Sigmoid colon (tissue), 7 donors: ENCODE results near the gene AHNAK2. TPM values are rescaled to one million over a fixed set of nuclear protein-coding genes. Genes with fewer than 3 reads are reported as not detected.

Experiments used
- DNase-seq: peaks from one replicate; pipeline ENCODE4 v3.0.0-alpha.2; 2019
- H3K27ac ChIP-seq, 4 donors: fragments of 200-600 bp; sonication (generic); one replicate each; pipeline ENCODE4 v1.5.1; 2016 to 2019; ENCODE audit warnings: mild to moderate bottlenecking in 1 of 4
- H3K27me3 ChIP-seq, 3 donors: fragments of 200-600 bp; sonication (generic); one replicate each; pipeline ENCODE4 v1.5.1; 2019; ENCODE audit warnings: mild to moderate bottlenecking in 1 of 3
- H3K36me3 ChIP-seq, 4 donors: fragments of 200-600 bp; sonication (generic); one replicate each; pipeline ENCODE4 v1.5.1; 2016 to 2019
- H3K4me1 ChIP-seq, 4 donors: fragments of 200-600 bp; sonication (generic); one replicate each; pipeline ENCODE4 v1.5.1; 2017 to 2019
- H3K4me3 ChIP-seq, 4 donors: fragments of 200-600 bp; sonication (generic); one replicate each; pipeline ENCODE4 v1.5.1; 2017 to 2019; ENCODE audit warnings: mild to moderate bottlenecking in 2 of 4, moderate library complexity in 1 of 4
- H3K9me3 ChIP-seq, 4 donors: fragments of 200-600 bp in 3 of 4; sonication (generic) in 3 of 4; one replicate each; pipeline versions ENCODE4 v1.5.1 to v1.6.1; 2013 to 2019
- EP300 ChIP-seq, 4 donors: sonication (generic); formaldehyde crosslinking; IDR thresholded peaks; one replicate each; pipeline ENCODE4 v1.6.1; 2017; ENCODE audit warnings: antibody characterized with exemption in 4 of 4
- POLR2A ChIP-seq, 2 donors: fragments of 450-650 bp; IDR thresholded peaks; one replicate each; pipeline ENCODE4 v1.6.1; 2016; ENCODE audit warnings: antibody characterized with exemption in 2 of 2, mild to moderate bottlenecking in 2 of 2, moderate library complexity in 2 of 2
- POLR2AphosphoS5 ChIP-seq, 4 donors: sonication (generic); formaldehyde crosslinking; IDR thresholded peaks; one replicate each; pipeline ENCODE4 v1.6.1; 2017; ENCODE audit warnings: antibody characterized with exemption in 4 of 4
- WGBS, 2 donors: extraction: QIAGEN DNeasy Blood & Tissue Kit; methylation state at CpG; one replicate each; pipeline ENCODE4 v1.1.7; 2013; 5-methylcytosine and 5-hydroxymethylcytosine counted together
- intact Hi-C: fragments of 100-400 bp; cut with DNase I; formaldehyde crosslinking; loops from one replicate; pipeline ENCODE4 v1.15.1; 2023
- polyA plus RNA-seq, 3 donors: library from polyadenylated mRNA; stranded (reverse); fragments of 200-250 nt; gene quantifications; one replicate each; pipeline ENCODE4 v1.2.3, GENCODE V29; 2013
- total RNA-seq, 4 donors: library from RNA; depleted of rRNA; stranded (reverse); fragments of >200 nt; gene quantifications; one replicate each; pipeline ENCODE4 v1.1.0, GENCODE V29; 2016
- TF ChIP-seq, protein P1 (sequence below), 4 experiments: fragments of 450-650 bp in 3 of 4; fragments of 200-600 bp in 1 of 4; IDR thresholded peaks; one replicate each; pipeline ENCODE4 v1.5.1; 2016 to 2019; ENCODE audit warnings: antibody characterized with exemption in 4 of 4, mild to moderate bottlenecking in 3 of 4, moderate library complexity in 2 of 4
- donor health status: healthy with polysubstance abuse.
- donor health status: Bipolar disorder and iron deficiency.
- donor health status: healthy.

The AHNAK2 gene
- total and polyA plus RNA-seq, 7 donors: 0.23 to 218 (median 81.9) TPM

DNA sequence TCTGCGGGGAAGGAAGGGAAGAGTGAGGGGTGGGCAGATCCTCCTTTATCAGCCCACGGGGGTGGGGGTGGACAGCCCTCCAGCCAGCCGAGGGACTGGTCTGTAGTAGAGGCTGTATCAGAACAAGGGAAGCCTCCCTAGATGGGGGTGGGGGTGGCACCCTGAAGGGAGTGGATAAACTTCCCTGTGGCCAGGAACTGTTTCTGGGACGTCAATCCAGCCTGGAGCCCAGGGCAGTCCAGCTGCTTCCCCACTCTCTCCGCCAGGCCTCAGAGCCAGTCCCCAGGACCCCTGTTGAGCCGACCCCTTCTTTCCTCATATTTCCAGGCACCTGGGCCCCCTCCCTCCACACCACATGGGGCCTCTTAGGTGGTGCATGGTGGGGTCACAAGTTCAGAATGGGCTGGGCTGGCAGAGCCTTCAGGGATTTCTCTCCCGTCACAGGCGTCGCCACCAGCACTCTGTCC lies 46.8 kb downstream of the AHNAK2 start:
- intact Hi-C loops: loop anchor here (5.0 kb wide), 1 partner anchor 34 kb away; no protein-coding TSS in a partner anchor
- Histone ChIP-seq H3K4me1 (peaks cover 0 to 23% (median 20%) of the 10 kb centered on the region in 4 donors), H3K4me3 (no peak overlapping the region), H3K9me3 (no peaks in the 10 kb centered on the region), H3K27me3 (no peaks in the 10 kb centered on the region), H3K36me3 (no peaks in the 10 kb centered on the region), H3K27ac (peak overlapping the region in 1 of 4 donors; percentile 3)
- TF ChIP-seq EP300 (IDR thresholded peaks at IDR 0.05) (no peak), POLR2AphosphoS5 (IDR thresholded peaks at IDR 0.05) (no peak), POLR2A (IDR thresholded peaks at IDR 0.05) (no peak)
- TF ChIP-seq, protein P1, sequence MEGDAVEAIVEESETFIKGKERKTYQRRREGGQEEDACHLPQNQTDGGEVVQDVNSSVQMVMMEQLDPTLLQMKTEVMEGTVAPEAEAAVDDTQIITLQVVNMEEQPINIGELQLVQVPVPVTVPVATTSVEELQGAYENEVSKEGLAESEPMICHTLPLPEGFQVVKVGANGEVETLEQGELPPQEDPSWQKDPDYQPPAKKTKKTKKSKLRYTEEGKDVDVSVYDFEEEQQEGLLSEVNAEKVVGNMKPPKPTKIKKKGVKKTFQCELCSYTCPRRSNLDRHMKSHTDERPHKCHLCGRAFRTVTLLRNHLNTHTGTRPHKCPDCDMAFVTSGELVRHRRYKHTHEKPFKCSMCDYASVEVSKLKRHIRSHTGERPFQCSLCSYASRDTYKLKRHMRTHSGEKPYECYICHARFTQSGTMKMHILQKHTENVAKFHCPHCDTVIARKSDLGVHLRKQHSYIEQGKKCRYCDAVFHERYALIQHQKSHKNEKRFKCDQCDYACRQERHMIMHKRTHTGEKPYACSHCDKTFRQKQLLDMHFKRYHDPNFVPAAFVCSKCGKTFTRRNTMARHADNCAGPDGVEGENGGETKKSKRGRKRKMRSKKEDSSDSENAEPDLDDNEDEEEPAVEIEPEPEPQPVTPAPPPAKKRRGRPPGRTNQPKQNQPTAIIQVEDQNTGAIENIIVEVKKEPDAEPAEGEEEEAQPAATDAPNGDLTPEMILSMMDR (IDR thresholded peaks at IDR 0.05): no peak
- DNase-seq: peak; percentile 64
- 44 to 74% methylated on average over 9 of the region's 9 CpGs for WGBS, 2 donors

DNA sequence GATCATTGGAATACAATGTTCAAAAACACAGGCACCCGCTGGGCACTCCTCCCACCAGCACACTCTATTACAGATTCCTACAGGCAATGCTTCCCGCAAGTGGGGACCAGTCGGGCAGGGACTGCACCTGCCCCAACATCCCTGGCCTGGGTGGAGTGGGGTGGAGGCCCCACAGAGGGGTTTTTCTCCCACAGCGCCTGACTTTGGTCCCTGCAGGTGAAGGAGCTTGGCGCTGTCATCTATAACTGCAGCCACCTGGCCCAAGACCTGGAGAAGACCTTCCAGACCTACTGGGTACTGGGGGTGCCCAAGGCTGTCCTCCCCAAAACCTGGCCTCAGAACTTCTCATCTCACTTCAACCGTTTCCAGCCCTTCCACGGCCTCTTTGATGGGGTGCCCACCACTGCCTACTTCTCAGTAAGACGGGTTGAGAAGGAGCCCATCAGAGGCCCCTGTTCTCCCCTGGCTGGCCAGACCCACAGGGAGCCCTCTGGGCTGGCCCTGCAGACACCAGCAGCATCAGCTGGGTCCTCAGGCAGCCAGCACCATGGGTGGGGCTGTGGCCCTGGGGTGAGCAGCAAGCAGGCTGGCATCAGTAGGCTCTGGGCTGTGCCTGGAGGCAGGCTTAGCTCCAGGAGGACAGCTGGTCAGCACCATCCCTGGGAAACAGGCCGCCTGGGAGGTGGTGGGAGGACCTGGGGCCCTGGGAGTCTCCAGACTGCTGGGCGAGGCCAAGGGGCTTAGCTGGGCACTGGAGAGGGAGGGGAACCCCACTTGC lies 47.5 kb downstream of the AHNAK2 start:
- Histone ChIP-seq H3K36me3 (no peaks in the 10 kb centered on the region), H3K27me3 (no peaks in the 10 kb centered on the region), H3K27ac (no peak overlapping the region), H3K9me3 (no peaks in the 10 kb centered on the region), H3K4me3 (no peak overlapping the region), H3K4me1 (peaks cover 0 to 23% (median 20%) of the 10 kb centered on the region in 4 donors)
- TF ChIP-seq POLR2AphosphoS5 (IDR thresholded peaks at IDR 0.05): no peak
- no peak for TF ChIP-seq POLR2A (IDR thresholded peaks at IDR 0.05)
- TF ChIP-seq, protein P1 (IDR thresholded peaks at IDR 0.05): no peak
- TF ChIP-seq EP300 (IDR thresholded peaks at IDR 0.05): no peak
- 75 to 87% methylated on average over 10 of the region's 10 CpGs for WGBS, 2 donors
- intact Hi-C loops: loop anchor here (5.0 kb wide), 1 partner anchor 33 kb away; no protein-coding TSS in a partner anchor
- DNase-seq: peak; percentile 60

DNA sequence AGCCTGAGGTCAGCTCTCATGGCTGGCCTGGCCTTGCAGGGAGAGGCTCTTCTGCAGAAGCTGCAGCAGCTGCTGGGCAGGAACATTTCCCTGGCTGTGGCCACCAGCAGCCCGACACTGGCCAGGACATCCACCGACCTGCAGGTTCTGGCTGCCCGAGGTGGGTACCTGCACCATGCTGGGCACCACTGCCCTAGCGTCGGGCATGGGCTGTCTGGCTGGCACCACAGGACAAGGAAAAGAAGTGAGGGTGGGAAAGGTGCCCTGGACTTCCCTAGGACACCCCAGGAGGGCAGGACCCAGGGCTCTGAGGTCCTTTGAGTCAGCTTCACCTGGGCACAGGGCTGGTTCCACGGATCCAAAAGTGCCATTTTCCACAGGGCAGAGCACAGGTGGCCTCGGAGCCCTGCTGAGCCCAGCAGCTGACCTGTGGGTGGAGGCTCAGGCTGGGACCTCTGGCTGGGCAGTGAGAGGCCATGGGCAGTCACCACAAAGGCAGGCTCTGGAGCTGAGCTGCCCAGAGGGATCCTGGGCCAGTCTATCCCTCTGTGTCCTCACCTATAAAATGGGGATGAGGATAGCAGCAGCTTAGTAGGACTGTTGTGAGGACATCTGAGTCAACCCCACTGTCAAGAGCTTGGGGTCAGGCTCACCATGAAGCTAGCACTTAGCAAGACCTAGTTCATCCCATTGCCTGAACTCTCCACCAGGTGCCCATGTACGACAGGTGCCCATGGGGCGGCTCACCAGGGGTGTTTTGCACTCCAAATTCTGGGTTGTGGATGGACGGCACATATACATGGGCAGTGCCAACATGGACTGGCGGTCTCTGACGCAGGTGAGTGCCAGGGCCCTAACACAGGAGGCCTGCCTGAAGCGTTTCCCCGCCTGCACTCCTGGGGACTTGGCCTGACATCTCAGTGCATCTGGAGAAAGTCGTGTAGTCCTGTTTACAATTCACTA lies 48.6 kb downstream of the AHNAK2 start:
- TF ChIP-seq POLR2AphosphoS5 (IDR thresholded peaks at IDR 0.05) (no peak), POLR2A (IDR thresholded peaks at IDR 0.05) (no peak), EP300 (IDR thresholded peaks at IDR 0.05) (no peak)
- TF ChIP-seq, protein P1 (IDR thresholded peaks at IDR 0.05): no peak
- Histone ChIP-seq H3K9me3 (no peaks in the 10 kb centered on the region), H3K27me3 (no peaks in the 10 kb centered on the region), H3K27ac (no peak overlapping the region), H3K36me3 (no peaks in the 10 kb centered on the region), H3K4me1 (peaks cover 0 to 23% (median 20%) of the 10 kb centered on the region in 4 donors), H3K4me3 (no peak overlapping the region)
- WGBS, 2 donors: 84 to 91% methylated on average over 15 of the region's 15 CpGs
- DNase-seq: no peak
- intact Hi-C loops: loop anchor here (5.0 kb wide), 1 partner anchor 32 kb away; no protein-coding TSS in a partner anchor

DNA sequence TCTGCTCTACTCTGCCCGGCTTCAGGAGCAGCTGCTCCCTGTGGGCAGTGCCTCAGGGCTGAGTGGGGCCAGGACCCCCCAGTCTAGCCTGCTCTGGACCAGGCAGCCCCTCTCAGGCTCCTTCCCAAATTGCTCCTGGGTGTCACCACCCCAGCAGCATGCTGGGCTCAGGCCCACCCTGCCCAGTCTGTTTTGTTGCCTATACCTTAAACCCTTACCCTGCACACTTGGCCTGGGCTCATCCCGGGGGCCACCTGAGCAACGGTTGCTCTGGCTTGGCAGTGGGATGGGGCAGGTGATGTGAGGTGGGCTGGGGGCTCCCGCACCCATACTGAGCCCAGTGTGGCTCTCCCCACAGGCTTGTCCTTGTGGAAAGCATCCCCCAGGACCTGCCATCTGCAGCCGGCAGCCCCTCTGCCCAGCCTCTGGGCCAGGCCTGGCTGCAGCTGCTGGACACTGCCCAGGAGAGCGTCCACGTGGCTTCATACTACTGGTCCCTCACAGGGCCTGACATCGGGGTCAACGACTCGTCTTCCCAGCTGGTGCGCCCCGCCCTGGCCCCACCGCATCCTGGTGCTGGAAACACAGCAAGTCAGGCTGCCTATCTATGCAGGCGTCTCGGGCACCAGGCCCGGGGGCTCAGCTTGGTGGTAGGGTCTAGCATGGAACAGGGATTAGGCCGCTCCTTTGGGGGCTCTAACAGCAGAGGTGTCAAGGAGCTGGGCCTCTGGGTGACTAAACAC lies 49.6 kb downstream of the AHNAK2 start:
- H3K4me1 ChIP-seq: peaks cover 0 to 16% (median 13%) of the 10 kb centered on the region in 4 donors
- TF ChIP-seq, protein P1 (IDR thresholded peaks at IDR 0.05): no peak
- TF ChIP-seq POLR2AphosphoS5 (IDR thresholded peaks at IDR 0.05) (no peak), POLR2A (IDR thresholded peaks at IDR 0.05) (no peak), EP300 (IDR thresholded peaks at IDR 0.05) (no peak)
- no peak overlapping the region for H3K4me3 ChIP-seq
- 75 to 83% methylated on average over 17 of the region's 17 CpGs for WGBS, 2 donors
- no peaks in the 10 kb centered on the region for H3K9me3 ChIP-seq
- intact Hi-C loops: no loop called here
- no peak overlapping the region for H3K27ac ChIP-seq
- DNase-seq: no peak
- H3K36me3 ChIP-seq: no peaks in the 10 kb centered on the region
- H3K27me3 ChIP-seq: no peaks in the 10 kb centered on the region
